GM12878 (cell line): ENCODE measurements around the gene BEST3.

Experiments used
- ATF7 ChIP-seq: fragments of 450-650 bp; IDR thresholded peaks from 2 replicates; pipeline ENCODE4 v1.6.1; 2016; ENCODE audit warnings: low read depth, mild to moderate bottlenecking
- CEBPB ChIP-seq, 2 experiments: fragments of 150-350 bp in 1 of 2; IDR thresholded peaks; 2 replicates each; pipeline ENCODE4 v1.6.1; 2012 to 2014; ENCODE audit warnings: low read depth in 2 of 2, low read length in 2 of 2, borderline replicate concordance in 1 of 2, inconsistent platforms in 1 of 2
- CREB1 ChIP-seq: IDR thresholded peaks from 2 replicates; pipeline ENCODE4 v1.6.1; 2012; ENCODE audit warnings: low read depth, mild to moderate bottlenecking, inconsistent platforms
- EGR1 ChIP-seq, 2 experiments: IDR thresholded peaks; 1 replicate in 1 of 2; 2 replicates in 1 of 2; pipeline ENCODE4 v1.6.1; 2011 to 2012; ENCODE audit warnings: low read depth in 2 of 2, low read length in 2 of 2, borderline replicate concordance in 1 of 2, mild to moderate bottlenecking in 1 of 2, moderate library complexity in 1 of 2
- KDM1A ChIP-seq: fragments of 200-600 bp; sonication (generic); IDR thresholded peaks from 2 replicates; pipeline ENCODE4 v1.6.1; 2016; ENCODE audit warnings: borderline replicate concordance
- NRF1 ChIP-seq: conservative IDR thresholded peaks from 2 replicates; pipeline ENCODE4 v1.6.1; 2011; ENCODE audit warnings: mild to moderate bottlenecking, low read depth, low read length, improper control_type of control experiment
- POLR2A ChIP-seq: IDR thresholded peaks from 2 replicates; pipeline ENCODE4 v1.6.1; 2011; ENCODE audit warnings: low read depth, mild to moderate bottlenecking, low read length
- TAF1 ChIP-seq: IDR thresholded peaks from 2 replicates; pipeline ENCODE4 v1.6.1; 2011; ENCODE audit warnings: mild to moderate bottlenecking, low read depth, low read length, borderline replicate concordance
- TCF12 ChIP-seq: IDR thresholded peaks from 2 replicates; pipeline ENCODE4 v1.6.1; 2011; ENCODE audit warnings: low read depth, mild to moderate bottlenecking, low read length
- TF ChIP-seq, protein P1 (sequence below), 3 experiments: IDR thresholded peaks in 2 of 3; conservative IDR thresholded peaks in 1 of 3; 2 replicates each; pipeline ENCODE4 v1.5.1; 2011; ENCODE audit warnings: low read depth in 3 of 3, low read length in 3 of 3, mild to moderate bottlenecking in 3 of 3, control low read depth in 2 of 3, moderate library complexity in 2 of 3, inconsistent platforms in 1 of 3, mixed read lengths in 1 of 3; ENCODE audit not compliant: control insufficient read depth in 2 of 3, insufficient read depth in 1 of 3; ENCODE audit errors: extremely low read depth in 1 of 3
- TF ChIP-seq, protein P2 (sequence below): IDR thresholded peaks from 2 replicates; pipeline ENCODE4 v1.6.1; 2012; ENCODE audit warnings: low read length, inconsistent platforms

DNA sequence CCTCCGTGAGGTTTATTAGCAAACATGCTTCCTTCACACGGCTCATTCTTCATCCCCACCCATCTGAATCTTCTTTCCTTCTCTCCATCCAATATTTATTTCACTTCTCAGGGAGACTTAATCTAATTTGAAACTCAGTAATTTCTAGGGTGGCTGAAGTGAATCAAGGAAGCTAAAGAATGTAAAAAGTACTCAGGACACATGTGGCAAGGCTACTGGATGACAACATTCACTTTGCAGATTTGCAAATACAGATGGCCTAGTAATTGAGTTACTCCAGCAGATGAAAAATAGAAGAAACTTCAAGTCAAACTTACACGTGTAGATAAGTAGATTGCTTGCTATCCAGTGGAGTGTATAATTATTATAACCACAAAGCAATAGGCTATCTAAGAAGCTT, 15.4 kb upstream of the BEST3 start:
- TF ChIP-seq TAF1 = no peak
- TF ChIP-seq, protein P1, sequence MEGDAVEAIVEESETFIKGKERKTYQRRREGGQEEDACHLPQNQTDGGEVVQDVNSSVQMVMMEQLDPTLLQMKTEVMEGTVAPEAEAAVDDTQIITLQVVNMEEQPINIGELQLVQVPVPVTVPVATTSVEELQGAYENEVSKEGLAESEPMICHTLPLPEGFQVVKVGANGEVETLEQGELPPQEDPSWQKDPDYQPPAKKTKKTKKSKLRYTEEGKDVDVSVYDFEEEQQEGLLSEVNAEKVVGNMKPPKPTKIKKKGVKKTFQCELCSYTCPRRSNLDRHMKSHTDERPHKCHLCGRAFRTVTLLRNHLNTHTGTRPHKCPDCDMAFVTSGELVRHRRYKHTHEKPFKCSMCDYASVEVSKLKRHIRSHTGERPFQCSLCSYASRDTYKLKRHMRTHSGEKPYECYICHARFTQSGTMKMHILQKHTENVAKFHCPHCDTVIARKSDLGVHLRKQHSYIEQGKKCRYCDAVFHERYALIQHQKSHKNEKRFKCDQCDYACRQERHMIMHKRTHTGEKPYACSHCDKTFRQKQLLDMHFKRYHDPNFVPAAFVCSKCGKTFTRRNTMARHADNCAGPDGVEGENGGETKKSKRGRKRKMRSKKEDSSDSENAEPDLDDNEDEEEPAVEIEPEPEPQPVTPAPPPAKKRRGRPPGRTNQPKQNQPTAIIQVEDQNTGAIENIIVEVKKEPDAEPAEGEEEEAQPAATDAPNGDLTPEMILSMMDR (IDR thresholded peaks at IDR 0.05 in 2 of 3, conservative IDR thresholded peaks at IDR 0.05 in 1 of 3; ENCODE audit: control insufficient read depth in 2 of 3, extremely low read depth in 1 of 3, insufficient read depth in 1 of 3, low read depth in 3 of 3, low read length in 3 of 3) = no peak
- no peak for TF ChIP-seq NRF1
- no peak for TF ChIP-seq EGR1 (IDR thresholded peaks at IDR 0.05; ENCODE audit: borderline replicate concordance in 1 of 2, low read depth in 2 of 2, low read length in 2 of 2)
- TF ChIP-seq KDM1A = no peak
- TF ChIP-seq POLR2A = no peak
- no peak for TF ChIP-seq CEBPB (IDR thresholded peaks at IDR 0.05; ENCODE audit: borderline replicate concordance in 1 of 2, low read depth in 2 of 2, low read length in 2 of 2)
- TF ChIP-seq TCF12 = no peak
- TF ChIP-seq CREB1 = no peak
- TF ChIP-seq ATF7 = no peak
- TF ChIP-seq, protein P2, sequence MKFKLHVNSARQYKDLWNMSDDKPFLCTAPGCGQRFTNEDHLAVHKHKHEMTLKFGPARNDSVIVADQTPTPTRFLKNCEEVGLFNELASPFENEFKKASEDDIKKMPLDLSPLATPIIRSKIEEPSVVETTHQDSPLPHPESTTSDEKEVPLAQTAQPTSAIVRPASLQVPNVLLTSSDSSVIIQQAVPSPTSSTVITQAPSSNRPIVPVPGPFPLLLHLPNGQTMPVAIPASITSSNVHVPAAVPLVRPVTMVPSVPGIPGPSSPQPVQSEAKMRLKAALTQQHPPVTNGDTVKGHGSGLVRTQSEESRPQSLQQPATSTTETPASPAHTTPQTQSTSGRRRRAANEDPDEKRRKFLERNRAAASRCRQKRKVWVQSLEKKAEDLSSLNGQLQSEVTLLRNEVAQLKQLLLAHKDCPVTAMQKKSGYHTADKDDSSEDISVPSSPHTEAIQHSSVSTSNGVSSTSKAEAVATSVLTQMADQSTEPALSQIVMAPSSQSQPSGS = no peak
